HG03520 (cell line): ENCODE measurements around the gene ZC3H15.

ENCODE experiments used
- ATAC-seq: cut with Tn5 transposase; IDR thresholded peaks from one replicate; pipeline ENCODE4 v1.9.1; 2021; ENCODE audit warnings: mild to moderate bottlenecking, moderate library complexity; ENCODE audit not compliant: unreplicated experiment

ZC3H15 gene

DNA sequence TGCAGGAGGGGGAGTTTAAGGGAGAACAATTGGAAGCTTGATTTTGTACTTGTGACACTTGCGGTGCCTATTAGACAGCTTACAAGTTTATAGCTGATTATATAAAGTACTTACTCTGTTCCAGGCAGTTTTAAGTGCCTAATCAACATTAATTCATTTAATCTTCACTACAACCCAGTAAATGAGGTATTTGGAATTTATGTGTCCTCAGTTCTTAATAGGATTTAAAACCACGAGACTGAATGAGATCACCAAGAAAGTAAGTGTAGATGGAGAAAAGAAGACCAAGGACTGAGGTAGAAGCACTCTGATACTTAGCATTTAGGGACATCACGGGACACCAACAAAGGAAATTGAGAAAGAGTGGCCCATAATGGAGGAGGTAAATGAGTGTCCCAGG is 49.8 kb downstream of the ZC3H15 start:
- no peak for ATAC-seq

DNA sequence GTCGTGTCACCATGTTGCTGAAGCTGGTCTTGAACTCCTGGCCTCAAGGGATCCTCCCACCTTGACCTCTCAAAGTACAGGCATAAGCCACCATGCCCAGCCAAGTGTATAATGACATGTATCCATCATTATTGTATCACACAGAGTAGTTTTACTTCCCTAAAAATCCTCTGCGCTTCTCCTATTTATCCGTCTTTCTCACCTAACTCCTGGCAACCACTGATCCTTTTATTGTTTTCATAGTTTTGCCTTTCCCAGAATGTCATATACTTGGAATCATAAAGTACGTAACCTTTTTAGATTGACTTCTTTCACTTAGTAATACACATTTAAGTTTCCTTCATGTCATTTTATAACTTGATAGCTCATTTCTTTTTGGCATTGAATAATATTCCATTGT is 51.0 kb downstream of the ZC3H15 start:
- no peak for ATAC-seq

DNA sequence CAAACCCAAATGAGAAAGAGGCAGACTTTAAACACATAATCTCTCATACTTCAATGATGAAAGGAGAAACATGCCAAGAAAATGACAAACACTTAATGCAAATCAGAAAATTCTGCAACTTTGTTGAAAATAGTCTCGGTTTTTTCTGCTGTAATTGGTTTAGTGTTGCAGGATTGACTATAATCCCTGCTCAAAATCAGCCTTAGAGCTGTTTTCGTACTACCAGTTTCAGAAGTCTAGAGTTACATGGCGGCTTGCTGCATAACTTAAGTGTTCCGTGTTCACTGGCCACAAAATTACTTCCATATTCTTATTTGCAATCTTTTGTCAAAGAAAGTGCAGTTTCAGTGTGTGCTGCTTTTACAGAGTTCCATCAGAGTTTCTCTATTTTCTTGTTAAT is 54.9 kb downstream of the ZC3H15 start:
- ATAC-seq, result no peak

- no peak for ATAC-seq
Observed at GRCh38 chr2:186542002-186542401, 55.9 kb downstream of the ZC3H15 start.

GRCh38 chr2:186543561-186544131 is 57.6 kb downstream of the ZC3H15 start:
- no peak for ATAC-seq

- no peak for ATAC-seq
Observed at GRCh38 chr2:186544255-186544675, 58.2 kb downstream of the ZC3H15 start.

DNA sequence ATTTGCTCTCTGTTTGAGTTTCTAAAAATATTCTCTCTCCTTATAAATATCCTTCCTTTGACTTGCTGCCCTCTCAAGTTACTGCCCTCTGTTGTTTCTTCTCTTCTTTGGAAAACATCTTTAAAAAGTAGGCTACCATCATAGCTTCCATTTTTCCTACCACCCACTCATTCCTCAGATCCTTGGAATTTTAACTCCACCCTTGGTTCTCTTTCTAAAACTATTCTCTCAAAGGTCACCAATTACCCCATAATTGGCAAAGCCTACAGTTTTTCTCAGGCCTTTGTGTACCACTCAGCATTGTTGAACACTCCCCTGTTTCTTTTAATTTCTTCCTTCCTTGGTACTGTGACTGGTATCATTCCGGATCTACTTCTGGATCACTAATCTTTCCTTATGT is 60.8 kb downstream of the ZC3H15 start:
- no peak for ATAC-seq

GRCh38 chr2:186551323-186552050 is 65.4 kb downstream of the ZC3H15 start:
- no peak for ATAC-seq

- ATAC-seq, result no peak
Observed at GRCh38 chr2:186554429-186554828, 68.4 kb downstream of the ZC3H15 start.

- no peak for ATAC-seq
Observed at GRCh38 chr2:186554850-186555671, 69.0 kb downstream of the ZC3H15 start.

- ATAC-seq, result no peak
Observed at GRCh38 chr2:186558512-186559276, 72.6 kb downstream of the ZC3H15 start.
